Superior temporal gyrus (tissue), 1 donor: Measurements from ENCODE around the gene VWF.

Source experiments
- DNase-seq: peaks from one replicate; pipeline ENCODE4 v3.0.0-alpha.2; 2016; ENCODE audit errors: extremely low spot score

The VWF gene

GRCh38 chr12:6076776-6077691 is 47.4 kb downstream of the VWF start:
- no peak for DNase-seq

GRCh38 chr12:6076346-6076745 is 48.1 kb downstream of the VWF start:
- DNase-seq, result no peak

- DNase-seq, result no peak
Measured at GRCh38 chr12:6074979-6075585, 49.4 kb downstream of the VWF start.

DNA sequence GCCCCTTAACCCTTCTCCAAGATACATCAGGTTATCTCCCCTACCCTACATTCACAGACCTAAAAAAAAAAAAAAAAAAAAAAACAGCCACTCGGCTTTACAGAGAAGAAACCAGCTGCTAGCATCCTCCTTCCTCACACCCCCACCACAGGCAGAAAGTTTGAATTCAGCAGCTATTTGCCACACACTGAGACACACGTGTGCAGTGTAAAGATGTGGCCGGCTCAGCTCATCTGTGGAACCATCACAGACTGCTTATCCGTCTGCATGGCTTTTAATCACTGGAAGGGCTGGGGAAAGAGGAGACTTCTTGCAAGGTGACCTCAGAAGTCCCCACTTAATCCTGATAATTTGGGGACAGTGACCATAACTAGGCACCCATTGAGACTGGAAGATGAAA is 50.0 kb downstream of the VWF start:
- DNase-seq, result no peak

GRCh38 chr12:6073426-6073825 is 51.0 kb downstream of the VWF start:
- no peak for DNase-seq

DNA sequence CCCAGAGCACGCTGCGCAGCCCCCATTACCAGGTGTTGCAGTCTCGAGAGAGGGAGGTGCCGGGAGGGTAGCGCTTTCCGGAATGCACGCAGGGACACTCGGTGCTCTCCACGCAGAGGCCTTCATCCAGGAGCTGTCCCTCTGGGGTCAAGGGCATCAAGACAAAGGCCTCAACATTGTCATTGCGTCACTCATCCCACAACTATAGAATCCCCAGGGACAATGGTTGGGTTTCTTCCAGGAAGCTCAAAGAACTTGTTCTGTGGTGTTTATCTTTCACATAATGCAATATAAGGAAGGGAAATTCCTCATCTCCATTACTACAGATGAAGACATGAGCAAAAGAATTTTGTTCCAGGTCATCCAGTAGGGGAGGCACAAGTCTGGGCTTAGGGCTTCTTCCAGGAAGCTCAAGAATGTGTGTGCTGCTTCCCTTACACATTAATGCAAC is 52.1 kb downstream of the VWF start:
- no peak for DNase-seq

DNA sequence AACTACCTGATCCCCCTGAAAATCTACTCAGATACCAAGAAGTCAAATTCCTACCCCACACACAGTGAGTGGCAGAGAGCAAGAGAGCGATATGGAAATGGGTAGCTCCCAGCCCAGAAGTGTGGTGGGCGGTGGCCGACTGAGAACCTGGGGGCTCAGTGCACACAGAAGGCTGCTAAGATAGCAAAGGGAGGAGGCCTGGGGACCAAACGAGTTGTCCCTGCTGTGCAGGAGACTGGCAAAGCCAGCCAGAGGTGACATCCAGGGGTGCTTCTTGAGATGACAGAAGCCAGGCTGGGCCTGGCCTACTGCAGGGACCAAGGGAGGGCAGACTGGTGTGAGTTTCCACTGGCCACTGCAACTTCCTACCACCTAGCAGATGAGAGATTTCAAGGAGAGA is 52.9 kb downstream of the VWF start:
- no peak for DNase-seq

DNA sequence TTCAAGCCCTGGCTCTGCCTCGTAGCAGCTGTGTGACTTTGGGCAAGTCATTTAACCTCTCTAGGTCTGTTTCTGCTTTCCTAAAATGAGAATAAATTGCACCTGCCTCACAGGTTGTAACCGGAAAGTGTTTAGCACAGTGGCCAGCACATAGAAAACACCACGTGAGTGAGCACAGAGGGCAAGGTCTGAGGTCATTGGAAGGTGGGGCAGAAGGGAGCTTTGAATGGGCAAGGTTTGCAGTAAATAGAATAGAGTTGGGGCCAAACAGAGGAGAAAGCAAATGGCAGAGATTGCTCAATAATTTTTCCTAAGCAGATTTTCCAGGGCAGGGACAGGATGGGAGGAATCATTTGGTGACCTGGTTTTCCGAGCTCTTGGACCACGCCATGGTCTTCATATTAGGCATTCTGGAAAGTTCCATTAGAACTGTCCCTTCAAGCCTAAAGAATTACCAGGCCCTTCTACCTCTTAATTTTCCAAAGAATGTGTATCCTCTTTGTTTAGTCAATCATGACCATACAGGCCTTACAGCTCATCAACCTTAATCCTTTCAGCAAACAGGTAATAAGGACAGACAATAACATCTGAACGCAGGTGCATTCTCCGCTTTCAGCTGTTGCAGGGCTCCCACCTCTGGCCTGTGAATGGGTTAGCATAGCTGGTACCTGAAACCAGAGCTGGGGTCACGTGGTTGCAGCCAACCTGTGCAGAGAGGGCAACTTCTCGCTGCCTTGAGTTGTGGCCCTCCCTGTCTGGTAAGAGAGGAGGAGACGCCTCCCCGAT is 53.8 kb downstream of the VWF start:
- no peak for DNase-seq

DNA sequence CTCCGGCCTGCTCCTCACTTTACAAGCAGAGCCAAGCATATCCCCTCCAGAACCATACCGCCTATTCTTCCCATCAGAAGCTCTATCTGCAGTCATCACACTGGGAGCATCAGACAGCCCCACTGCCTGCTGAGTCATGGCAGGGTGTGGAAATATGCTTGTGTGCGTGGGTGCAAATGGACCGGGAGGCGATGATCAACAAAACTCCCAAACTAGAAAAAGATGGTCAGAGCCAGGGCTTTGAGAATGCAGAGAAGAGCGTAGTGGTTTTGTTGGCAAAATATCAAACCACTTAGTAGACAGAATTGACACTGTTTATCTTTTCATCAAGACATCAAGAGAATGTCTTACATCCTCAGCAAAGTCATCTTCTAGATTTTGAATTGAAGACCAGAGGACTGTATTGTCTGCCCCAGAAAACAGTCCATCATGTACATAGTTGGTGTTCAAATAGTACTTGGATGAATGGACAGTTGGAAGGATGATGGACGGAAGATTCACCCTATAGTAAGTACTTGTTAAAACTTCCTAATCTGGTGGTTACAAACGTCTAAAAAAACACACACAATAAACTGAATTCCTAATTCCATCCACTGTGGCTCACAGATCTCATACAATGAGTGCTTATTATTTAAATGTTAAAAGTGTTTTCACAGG is 54.9 kb downstream of the VWF start:
- no peak for DNase-seq

DNA sequence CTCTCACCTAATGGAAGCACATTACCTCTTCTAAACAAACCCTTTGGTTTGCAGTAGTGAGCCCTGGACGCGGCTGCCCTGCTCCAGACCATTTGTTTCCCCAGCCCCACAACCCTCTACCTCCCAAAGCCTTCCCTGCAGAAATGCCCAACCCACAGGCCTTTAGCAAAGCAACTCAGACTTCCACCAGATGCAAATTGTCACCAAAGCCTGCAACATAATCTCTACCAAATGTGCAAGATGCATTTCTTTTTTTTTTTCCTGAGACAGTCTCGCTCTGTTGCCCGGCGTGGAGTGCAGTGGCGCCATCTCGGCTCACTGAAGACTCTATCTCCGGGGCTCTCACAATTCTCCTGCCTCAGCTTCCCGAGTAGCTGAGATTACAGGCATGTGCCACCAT is 56.2 kb downstream of the VWF start:
- DNase-seq, result no peak

- DNase-seq, result no peak
Measured at GRCh38 chr12:6067152-6067916, 57.1 kb downstream of the VWF start.

GRCh38 chr12:6066651-6067050 is 57.8 kb downstream of the VWF start:
- DNase-seq, result no peak

DNA sequence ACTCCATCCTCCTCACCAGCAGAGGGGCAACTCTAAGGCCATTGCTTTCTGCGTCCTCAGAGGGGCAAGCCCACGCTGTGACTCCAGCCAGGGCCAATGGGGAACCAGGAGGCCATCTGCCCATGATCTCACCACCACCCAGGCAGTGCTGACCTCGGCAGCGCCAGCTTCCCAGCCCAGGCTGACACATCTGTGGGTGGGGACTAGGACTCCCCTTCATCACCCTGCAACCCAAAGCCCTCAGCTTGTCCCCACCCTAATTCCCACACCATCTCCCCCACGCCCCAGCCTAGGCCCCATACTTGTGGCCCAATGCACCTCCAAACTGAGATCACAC is 58.6 kb downstream of the VWF start:
- no peak for DNase-seq

DNA sequence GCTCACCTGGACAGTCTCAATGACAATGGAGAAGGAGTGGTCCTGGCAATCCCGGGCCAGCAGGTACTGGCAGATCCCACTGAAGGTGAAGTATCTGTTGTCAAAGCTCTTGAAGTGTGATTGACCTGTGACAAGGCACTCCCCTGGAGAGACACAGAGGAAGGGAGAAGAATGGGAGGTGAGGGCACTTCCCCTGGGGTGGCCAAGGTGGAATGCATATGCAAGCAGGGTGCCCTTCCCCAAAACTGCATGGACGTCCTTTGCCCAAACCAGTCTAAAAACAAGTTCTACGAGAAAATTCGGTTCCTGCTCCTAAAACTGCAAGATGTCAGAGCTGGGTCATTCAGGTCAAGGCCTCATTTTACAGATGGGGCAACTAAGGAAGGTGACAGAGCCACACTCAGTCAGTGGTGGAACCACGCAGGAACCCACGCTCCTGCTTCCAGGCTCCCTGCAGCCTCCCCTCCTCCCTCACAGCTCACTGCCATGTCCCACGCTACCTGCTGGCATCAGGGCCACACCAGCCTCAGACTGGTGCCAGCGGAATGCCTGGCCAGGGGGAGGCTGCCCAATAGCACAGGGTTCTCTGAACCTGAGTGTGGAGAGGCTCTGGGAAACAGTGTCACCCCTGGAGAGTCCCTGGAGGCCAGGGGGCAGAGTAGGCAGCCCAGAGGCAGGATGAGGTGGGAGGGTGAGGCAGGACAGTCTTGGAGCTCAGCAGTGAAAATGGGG is 59.2 kb downstream of the VWF start:
- DNase-seq, result no peak

- DNase-seq, result peak; percentile 73
Measured at GRCh38 chr12:6062757-6063735, 61.4 kb downstream of the VWF start.

- DNase-seq, result no peak
Measured at GRCh38 chr12:6062395-6062756, 62.1 kb downstream of the VWF start.

GRCh38 chr12:6061660-6062059 is 62.8 kb downstream of the VWF start:
- DNase-seq, result peak; percentile 14

GRCh38 chr12:6059860-6060565 is 64.5 kb downstream of the VWF start:
- DNase-seq, result no peak

GRCh38 chr12:6059221-6059620 is 65.2 kb downstream of the VWF start:
- DNase-seq, result no peak
